Vagina (tissue), 2 donors: ENCODE data around the gene MLF1.

ENCODE experiments used
- POLR2A ChIP-seq, 2 donors: fragments of 450-650 bp; IDR thresholded peaks; one replicate each; pipeline ENCODE4 v1.6.1; 2017; ENCODE audit warnings: antibody characterized with exemption in 2 of 2, mild to moderate bottlenecking in 2 of 2, moderate library complexity in 2 of 2
- TF ChIP-seq, protein P1 (sequence below), 3 experiments: fragments of 450-650 bp in 2 of 3; fragments of 200-600 bp in 1 of 3; sonication (generic) in 1 of 3; IDR thresholded peaks; one replicate each; pipeline ENCODE4 v1.5.1; 2017 to 2019; ENCODE audit warnings: antibody characterized with exemption in 3 of 3, mild to moderate bottlenecking in 2 of 3, moderate library complexity in 2 of 3

DNA sequence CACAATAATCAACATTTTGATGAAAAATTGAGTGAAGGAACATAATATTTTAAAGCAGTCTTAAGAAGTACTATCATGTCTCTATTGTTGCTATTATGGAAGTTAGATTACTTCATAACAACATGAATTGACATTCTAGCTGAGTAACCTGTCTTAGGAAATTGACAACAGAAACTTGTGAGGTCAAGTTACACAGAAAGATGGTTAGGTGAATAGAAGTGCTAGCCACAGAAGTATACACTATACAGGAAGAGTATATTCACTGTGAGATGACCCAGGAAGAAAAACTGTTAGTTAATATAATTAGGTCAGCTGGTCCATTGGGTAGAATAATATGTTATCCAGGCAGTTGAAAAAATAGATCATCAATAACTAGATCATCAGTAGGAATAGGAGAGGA lies 31.2 kb downstream of the MLF1 start:
- TF ChIP-seq, protein P1, sequence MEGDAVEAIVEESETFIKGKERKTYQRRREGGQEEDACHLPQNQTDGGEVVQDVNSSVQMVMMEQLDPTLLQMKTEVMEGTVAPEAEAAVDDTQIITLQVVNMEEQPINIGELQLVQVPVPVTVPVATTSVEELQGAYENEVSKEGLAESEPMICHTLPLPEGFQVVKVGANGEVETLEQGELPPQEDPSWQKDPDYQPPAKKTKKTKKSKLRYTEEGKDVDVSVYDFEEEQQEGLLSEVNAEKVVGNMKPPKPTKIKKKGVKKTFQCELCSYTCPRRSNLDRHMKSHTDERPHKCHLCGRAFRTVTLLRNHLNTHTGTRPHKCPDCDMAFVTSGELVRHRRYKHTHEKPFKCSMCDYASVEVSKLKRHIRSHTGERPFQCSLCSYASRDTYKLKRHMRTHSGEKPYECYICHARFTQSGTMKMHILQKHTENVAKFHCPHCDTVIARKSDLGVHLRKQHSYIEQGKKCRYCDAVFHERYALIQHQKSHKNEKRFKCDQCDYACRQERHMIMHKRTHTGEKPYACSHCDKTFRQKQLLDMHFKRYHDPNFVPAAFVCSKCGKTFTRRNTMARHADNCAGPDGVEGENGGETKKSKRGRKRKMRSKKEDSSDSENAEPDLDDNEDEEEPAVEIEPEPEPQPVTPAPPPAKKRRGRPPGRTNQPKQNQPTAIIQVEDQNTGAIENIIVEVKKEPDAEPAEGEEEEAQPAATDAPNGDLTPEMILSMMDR (IDR thresholded peaks at IDR 0.05) = no peak
- no peak for TF ChIP-seq POLR2A (IDR thresholded peaks at IDR 0.05)
